ENCODE data around the gene APH1A.
"Not testable (repeated sequence)": the region's sequence is repeated elsewhere in the genome, so short reads cannot be mapped to it uniquely, and the experiment has no call there.

APH1A gene

GRCh38 chr1:150268705-150269403 lies at the start of gene APH1A:
Gene APH1A, minus strand, starts transcription at chr1:150269016. Its CDS starts 206 bp downstream, at chr1:150268810.
- peak; percentile 93 to 94 for DNase-seq (ENCODE audit: low read depth in 2 of 2)

DNA sequence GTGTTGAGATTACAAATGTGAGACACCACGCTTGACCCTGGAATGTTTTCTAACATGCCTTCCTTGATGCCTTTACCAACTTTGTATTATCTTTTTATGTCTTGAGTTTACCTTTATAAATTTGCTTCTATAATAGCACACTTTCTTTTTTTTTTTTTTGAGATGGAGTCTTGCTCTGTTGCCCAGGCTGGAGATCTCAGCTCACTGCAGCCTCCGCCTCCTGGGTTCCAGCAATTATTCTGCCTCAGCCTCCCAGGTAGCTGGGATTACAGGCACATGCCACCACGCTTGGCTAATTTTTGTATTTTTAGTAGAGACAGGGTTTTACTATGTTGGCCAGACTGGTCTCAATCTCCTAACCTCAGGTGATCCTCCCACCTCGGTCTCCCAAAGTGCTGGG lies 45.9 kb upstream of the APH1A start:
- not testable (repeated sequence) for DNase-seq (ENCODE audit: low read depth in 2 of 2)

DNA sequence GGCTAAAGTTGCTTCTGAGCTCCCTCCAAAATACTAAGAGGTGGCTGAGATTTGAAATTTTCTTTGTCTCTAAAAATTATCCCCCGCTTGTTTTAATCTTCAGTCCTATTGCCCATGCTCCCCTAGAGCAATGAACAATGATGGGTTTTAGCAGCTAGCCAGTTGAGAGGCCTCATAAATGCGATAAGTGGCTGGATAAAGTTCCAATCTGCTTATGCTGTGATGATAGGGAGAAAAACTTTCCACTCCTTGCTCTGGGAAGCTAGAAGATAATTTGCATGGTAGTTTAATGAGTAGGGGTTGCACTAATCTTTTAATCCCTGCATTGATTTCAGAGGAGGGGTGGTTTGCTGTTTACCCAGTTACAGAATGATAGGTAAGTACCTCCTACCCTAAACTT lies 42.9 kb upstream of the APH1A start:
- no peak for DNase-seq (ENCODE audit: low read depth in 2 of 2)

DNA sequence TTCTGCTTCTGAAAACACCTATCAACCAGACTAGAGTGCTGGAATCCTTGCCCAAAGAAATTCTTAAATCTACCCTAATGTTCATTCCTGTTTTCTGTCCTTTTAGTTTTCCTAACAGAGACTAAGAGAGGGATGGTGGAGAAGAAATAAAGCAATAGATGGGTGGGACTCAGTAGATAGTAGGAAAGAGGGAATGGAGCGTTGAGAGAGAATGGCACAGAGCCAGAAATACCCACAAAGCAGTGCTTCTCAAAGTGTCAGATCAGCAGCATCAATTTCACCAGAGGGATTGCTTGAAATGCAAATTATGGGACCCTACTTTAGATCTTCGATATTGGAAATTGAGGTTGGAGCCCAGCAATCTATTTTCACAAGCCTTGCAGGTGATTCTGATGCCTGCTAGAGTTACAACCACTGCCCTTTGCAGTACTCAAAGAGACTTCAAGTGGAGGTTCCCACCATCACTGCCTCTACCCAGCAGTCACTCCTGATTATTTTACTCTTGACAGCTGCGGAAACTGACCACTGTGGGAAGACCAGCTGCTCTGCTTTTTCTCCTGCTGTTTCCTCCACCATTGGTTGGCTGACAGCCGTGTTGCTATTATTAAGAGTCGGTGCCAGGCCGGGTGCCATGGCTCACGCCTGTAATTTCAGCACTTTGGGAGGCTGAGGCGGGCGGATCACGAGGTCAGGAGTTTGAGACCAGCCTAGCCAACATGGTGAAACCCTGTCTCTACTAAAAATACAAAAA lies 41.1 kb upstream of the APH1A start:
- no peak for DNase-seq (ENCODE audit: low read depth in 2 of 2)

- DNase-seq (ENCODE audit: low read depth in 2 of 2), result not testable (repeated sequence)
Measured at GRCh38 chr1:150308585-150308984, 39.8 kb upstream of the APH1A start.

GRCh38 chr1:150302902-150303301 lies 34.1 kb upstream of the APH1A start:
- no peak for DNase-seq (ENCODE audit: low read depth in 2 of 2)

- DNase-seq (ENCODE audit: low read depth in 2 of 2), result no peak
Measured at GRCh38 chr1:150302338-150302737, 33.5 kb upstream of the APH1A start.

- no peak for DNase-seq (ENCODE audit: low read depth in 2 of 2)
Measured at GRCh38 chr1:150299716-150300115, 30.9 kb upstream of the APH1A start.

DNA sequence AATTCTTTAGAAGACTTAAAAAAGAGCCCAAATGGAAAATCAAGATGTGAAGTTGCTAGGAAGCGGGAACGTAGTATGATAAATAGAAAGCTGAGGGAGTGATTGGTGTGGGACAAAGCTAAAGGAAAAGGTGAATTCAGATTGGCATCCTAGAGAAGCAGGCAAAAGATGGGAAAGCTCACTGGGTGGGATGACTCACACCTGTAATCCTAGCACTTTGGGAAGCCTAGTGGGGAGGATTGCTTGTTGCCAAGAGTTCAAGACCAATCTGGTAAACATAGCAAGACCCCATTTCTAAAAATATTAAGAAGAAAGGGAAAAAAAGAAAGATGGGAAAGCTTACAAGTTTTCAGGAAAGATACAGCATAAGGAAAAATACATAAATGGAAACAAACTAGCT lies 26.7 kb upstream of the APH1A start:
- no peak for DNase-seq (ENCODE audit: low read depth in 2 of 2)

- peak; percentile 71 for DNase-seq (ENCODE audit: low read depth in 2 of 2)
Measured at GRCh38 chr1:150293433-150294253, 24.8 kb upstream of the APH1A start, which contains the start of gene MRPS21. Gene MRPS21, plus strand, starts transcription at chr1:150293861. Its CDS starts 506 bp downstream, at chr1:150294367.

DNA sequence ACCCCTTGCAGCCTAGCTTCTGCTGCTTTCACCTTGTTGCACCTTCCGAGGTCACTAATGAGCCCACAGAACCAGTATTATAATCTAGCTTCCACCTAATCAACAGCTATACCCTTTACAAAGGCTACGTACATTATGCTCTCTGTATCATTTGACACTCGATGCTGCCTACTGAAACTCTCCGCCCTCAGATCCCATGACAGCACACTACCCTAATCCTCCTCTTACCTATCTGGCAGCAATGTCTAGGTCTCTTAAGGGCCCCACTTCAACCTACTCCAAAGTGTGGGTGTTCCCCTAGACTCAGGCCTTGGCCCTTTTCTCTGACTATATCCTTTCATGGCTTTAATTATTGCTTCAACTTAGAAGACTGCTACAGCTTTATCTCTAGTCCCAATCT lies 20.0 kb upstream of the APH1A start:
- DNase-seq (ENCODE audit: low read depth in 2 of 2), result no peak

DNA sequence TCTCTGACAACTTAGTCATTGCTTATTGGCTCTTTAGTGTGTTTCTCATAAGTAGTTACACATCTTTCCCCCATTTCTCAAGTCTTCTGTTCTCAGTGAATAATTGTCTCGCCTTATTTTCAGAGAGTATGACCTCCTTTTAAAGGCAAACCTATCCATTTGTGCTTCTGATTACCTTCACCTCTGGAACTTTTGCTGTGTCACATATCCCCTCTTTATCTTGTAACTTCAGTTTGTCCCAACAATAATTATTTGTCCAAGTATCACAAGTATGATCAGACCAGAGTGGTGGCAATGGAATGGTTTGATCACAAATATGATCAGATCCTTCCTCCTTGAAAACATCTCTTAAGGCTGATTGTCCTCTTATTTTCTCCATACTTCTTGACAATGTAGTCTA lies 19.6 kb upstream of the APH1A start:
- DNase-seq (ENCODE audit: low read depth in 2 of 2), result no peak

GRCh38 chr1:150283260-150283659 lies 14.4 kb upstream of the APH1A start:
- no peak for DNase-seq (ENCODE audit: low read depth in 2 of 2)

- no peak for DNase-seq (ENCODE audit: low read depth in 2 of 2)
Measured at GRCh38 chr1:150282558-150282958, 13.7 kb upstream of the APH1A start.

DNA sequence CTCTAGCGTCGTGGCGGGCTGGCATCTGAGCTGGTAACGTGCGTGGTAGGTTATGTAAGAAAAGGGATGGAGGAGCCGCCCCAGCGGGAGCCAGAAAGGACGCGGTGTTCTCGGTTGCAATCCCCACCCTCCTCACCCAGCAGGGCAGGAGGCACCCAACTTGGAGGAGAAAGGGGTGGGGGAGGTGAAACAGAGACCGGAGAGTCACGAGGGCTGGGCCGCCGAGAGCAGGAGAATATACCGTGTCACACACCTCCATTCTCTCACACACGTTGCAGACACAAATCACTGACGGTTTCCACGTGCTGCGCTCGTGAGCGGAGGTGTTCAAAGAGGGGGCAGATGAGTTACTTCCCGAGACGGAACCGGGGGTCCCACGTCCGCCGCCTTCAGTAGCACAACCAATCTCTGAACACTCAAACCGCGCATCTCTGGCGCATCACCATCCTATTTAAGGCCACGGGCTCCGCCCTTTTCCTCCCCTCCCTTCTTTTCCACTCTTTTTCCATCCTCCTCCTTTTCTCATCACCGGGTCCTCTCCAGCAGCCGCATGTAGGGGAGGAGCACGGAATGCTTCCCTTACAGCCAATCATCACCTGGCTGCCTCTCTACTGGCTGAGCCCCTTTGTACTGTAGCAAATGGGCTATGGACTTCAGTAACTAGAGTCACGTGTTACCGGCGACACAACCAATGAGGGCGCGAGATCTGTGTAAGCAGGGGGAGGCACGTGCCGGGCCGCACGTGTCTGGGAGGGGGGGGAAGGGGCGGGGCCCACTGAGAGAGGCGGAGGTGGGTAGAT lies 13.1 kb upstream of the APH1A start, which contains the start of gene CIART:
TSS of gene CIART (plus strand) at position 797 of the 800 bp plus-strand sequence. CDS start 714 bp downstream, outside the sequence.
- peak; percentile 98 for DNase-seq (ENCODE audit: low read depth in 2 of 2)

- peak; percentile 37 to 42 for DNase-seq (ENCODE audit: low read depth in 2 of 2)
Measured at GRCh38 chr1:150281221-150281757, 12.5 kb upstream of the APH1A start.

DNA sequence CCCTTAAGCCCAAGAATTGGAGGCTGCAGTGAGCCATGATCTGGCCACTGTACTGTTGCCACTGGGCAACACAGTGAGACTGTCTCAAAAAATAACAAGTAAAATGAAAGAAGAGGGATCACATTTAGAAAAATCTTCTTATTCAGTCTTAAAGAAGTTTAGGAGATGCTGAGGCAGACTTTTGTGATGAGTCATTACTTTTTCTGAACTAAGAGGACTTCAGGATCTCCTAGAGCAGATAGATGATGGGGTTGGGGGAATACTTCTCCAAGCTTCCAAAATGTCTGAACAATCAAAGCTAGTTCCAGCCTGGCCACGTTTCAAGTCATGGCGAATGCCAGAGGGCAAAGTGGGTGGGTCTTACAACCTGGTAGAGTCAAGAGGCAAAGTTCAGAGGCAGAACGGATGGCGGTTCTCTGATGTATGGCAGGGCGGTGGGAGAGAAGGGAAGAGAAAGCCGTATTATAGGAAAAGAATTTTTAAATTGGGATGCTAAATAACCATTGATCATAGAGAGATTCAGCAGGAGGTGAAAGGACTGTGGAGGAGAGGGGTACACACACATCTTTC lies 11.4 kb upstream of the APH1A start:
- no peak for DNase-seq (ENCODE audit: low read depth in 2 of 2)

GRCh38 chr1:150273311-150273710 lies 4.5 kb upstream of the APH1A start:
- DNase-seq (ENCODE audit: low read depth in 2 of 2), result no peak

DNA sequence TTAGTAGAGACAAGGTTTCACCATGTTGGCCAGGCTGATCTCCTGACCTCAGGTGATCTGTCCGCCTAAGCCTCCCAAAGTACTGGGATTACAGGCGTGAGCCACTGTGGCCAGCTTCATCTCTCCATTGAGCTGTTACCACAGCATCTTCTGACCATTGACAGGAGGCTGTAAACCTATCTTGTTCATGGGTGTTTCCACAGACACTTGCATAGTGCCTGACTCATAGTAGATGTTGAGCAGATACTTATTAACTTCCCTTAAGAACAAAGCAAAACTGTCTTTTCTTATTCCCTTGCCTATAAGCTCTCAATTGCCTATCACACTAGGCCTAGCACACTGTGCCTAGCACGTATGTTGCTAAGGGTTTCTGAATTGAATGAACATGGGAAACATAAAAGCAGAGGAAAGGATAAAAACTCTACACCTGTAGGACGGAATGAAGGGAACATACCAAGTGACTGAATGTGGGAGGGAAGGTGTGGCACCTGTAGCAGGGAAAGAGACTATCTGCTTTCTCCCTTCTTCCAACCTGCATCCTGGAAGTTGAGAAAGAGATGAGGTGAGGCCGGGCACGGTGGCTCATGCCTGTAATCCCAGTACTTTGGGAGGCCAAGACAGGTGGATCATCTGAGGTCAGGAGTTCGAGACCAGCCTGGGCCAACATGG lies 2.6 kb upstream of the APH1A start:
- DNase-seq (ENCODE audit: low read depth in 2 of 2), result no peak

- no peak for DNase-seq (ENCODE audit: low read depth in 2 of 2)
Measured at GRCh38 chr1:150269451-150269850, 635 bp upstream of the APH1A start.

Measured in fibroblast of skin of left quadriceps (primary cell).